Panc1 (cell line): ENCODE measurements around the gene ZBTB22.

Experiments
- CTCF ChIP-seq: fragments of 450-650 bp; IDR thresholded peaks from 2 replicates; pipeline ENCODE4 v1.5.1; 2017; ENCODE audit warnings: mild to moderate bottlenecking
- POLR2AphosphoS5 ChIP-seq: IDR thresholded peaks from 2 replicates; pipeline ENCODE4 v1.6.1; 2012; ENCODE audit warnings: mild to moderate bottlenecking, low read depth, low read length, moderate library complexity
- TCF7L2 ChIP-seq: IDR thresholded peaks from 2 replicates; pipeline ENCODE4 v1.6.1; 2011; ENCODE audit warnings: mild to moderate bottlenecking, low read depth, low read length, inconsistent platforms

GRCh38 chr6:33271468-33272274, 45.9 kb downstream of the ZBTB22 start, which contains the start of the genes RPS18 and VPS52:
- TF ChIP-seq CTCF (no peak), POLR2AphosphoS5 (peak; percentile 100), TCF7L2 (peak; percentile 21; the same call in 1 of the 2 replicates)
